K562 (cell line): ENCODE results near the gene MYO1E. TPM values are rescaled to one million over a fixed set of nuclear protein-coding genes. Genes with fewer than 3 reads are reported as not detected.

Experiments used
- ATAC-seq: fragments of 200-7000 bp; cut with Tn5 transposase; 3 replicates; pipeline ENCODE4 v1.9.1; 2020; ENCODE audit warnings: moderate library complexity
- BruUV-seq: library from RNA; stranded (reverse); fragments of 400-500 nt; replicated peaks from 2 replicates; lab custom pipeline; 2021; lab: Mats Ljungman, UMichigan
- CTCF ChIA-PET: fragments of 300-600 bp; formaldehyde crosslinking; extraction: SDS; loops from one replicate; lab custom pipeline; 2021; ENCODE audit warnings: low intra/inter-chr PET ratio; lab: Yijun Ruan, JAX
- POLR2A ChIA-PET: fragments of 300-600, 350-650 bp; sonication (Branson Sonifier 250); formaldehyde crosslinking; extraction: SDS; loops from one replicate; lab custom pipeline; 2021; ENCODE audit warnings: antibody characterized with exemption, inconsistent platforms; lab: Yijun Ruan, JAX
- DNase-seq, 4 experiments: peaks; one replicate each; pipeline versions ENCODE4 v3.0.0 to v3.0.0-alpha.2; 2011 to 2018; ENCODE audit warnings: low spot score in 3 of 4, mixed read lengths in 3 of 4; ENCODE audit errors: extremely low read depth in 1 of 4
- FAIRE-seq: peaks from 2 replicates; lab custom pipeline; 2011; peaks lifted over from hg19 to GRCh38; lab: Jason Lieb, UNC
- H2AFZ ChIP-seq: 2 replicates; pipeline ENCODE4 v1.6.0; 2011; ENCODE audit warnings: low read depth, low read length, control low read depth, inconsistent platforms
- H3K27ac ChIP-seq: fragments of 200-600 bp; 3 replicates; pipeline ENCODE4 v1.8.0; 2011; ENCODE audit warnings: low read depth, mild to moderate bottlenecking, control low read depth, inconsistent platforms, low read length, moderate library complexity, mixed read lengths; ENCODE audit errors: extremely low read depth
- H3K27me3 ChIP-seq, 2 experiments: fragments of 300-600 bp in 1 of 2; 2 replicates in 1 of 2; 3 replicates in 1 of 2; pipeline versions ENCODE4 v1.6.0 to v1.8.0; 2011; ENCODE audit warnings: inconsistent platforms in 2 of 2, low read length in 2 of 2, mild to moderate bottlenecking in 1 of 2, mixed read lengths in 1 of 2, moderate library complexity in 1 of 2; ENCODE audit not compliant: control insufficient read depth in 2 of 2, insufficient read depth in 2 of 2
- H3K36me3 ChIP-seq: fragments of 300-600 bp; 3 replicates; pipeline ENCODE4 v1.8.0; 2011; ENCODE audit warnings: mild to moderate bottlenecking, low read length, inconsistent platforms; ENCODE audit not compliant: control insufficient read depth, insufficient read depth
- H3K4me1 ChIP-seq, 2 experiments: fragments of 200-600 bp in 1 of 2; replicated peaks in 1 of 2; 2 replicates in 1 of 2; 3 replicates in 1 of 2; pipeline versions ENCODE4 v1.5.1 to v1.8.0; 2011; ENCODE audit warnings: inconsistent platforms in 2 of 2, low read length in 2 of 2, mild to moderate bottlenecking in 1 of 2, mixed read lengths in 1 of 2, moderate library complexity in 1 of 2; ENCODE audit not compliant: control insufficient read depth in 2 of 2, insufficient read depth in 2 of 2
- H3K4me2 ChIP-seq: 2 replicates; pipeline ENCODE4 v1.6.1; 2011; ENCODE audit warnings: low read length, control low read depth, inconsistent platforms, mixed read lengths; ENCODE audit not compliant: insufficient read depth
- H3K4me3 ChIP-seq: fragments of 200-600 bp; sonication (generic), shearing (Covaris generic); 2 replicates; pipeline ENCODE4 v1.5.1; 2016; ENCODE audit warnings: control low read depth, inconsistent platforms
- H3K79me2 ChIP-seq: fragments of 200-600 bp; 3 replicates; pipeline ENCODE4 v1.8.0; 2011; ENCODE audit warnings: low read length, inconsistent platforms; ENCODE audit not compliant: control insufficient read depth, insufficient read depth
- H3K9ac ChIP-seq, 2 experiments: 2 replicates each; pipeline versions ENCODE4 v1.6.0 to v1.6.1; 2011; ENCODE audit warnings: low read depth in 2 of 2, low read length in 2 of 2, control low read depth in 1 of 2, inconsistent platforms in 1 of 2, mild to moderate bottlenecking in 1 of 2, mixed read lengths in 1 of 2; ENCODE audit not compliant: insufficient read depth in 1 of 2
- H3K9me1 ChIP-seq: one replicate; pipeline ENCODE4 v1.6.0; 2011; ENCODE audit warnings: inconsistent platforms, mild to moderate bottlenecking, low read length, moderate library complexity; ENCODE audit not compliant: control insufficient read depth, insufficient read depth
- H3K9me3 ChIP-seq: replicated peaks from 2 replicates; pipeline ENCODE4 v1.5.1; 2011; ENCODE audit warnings: low read depth, low read length, inconsistent platforms; ENCODE audit not compliant: control insufficient read depth, insufficient read depth
- H4K20me1 ChIP-seq: replicated peaks from 2 replicates; pipeline ENCODE4 v1.6.1; 2011; ENCODE audit warnings: low read length, inconsistent platforms, mixed read lengths; ENCODE audit not compliant: control insufficient read depth, insufficient read depth
- CC2D1A ChIP-seq: fragments of 450-650 bp; IDR thresholded peaks from 2 replicates; pipeline ENCODE4 v1.6.1; 2017; ENCODE audit warnings: mild to moderate bottlenecking
- CEBPB ChIP-seq: fragments of 450-650 bp; IDR thresholded peaks from 2 replicates; pipeline ENCODE4 v1.6.1; 2016; ENCODE audit warnings: missing genetic modification characterization, missing compliant biosample characterization
- HNRNPL ChIP-seq: fragments of 200-400 bp; formaldehyde crosslinking; IDR thresholded peaks from 2 replicates; pipeline ENCODE4 v1.6.1; 2017; ENCODE audit warnings: low read depth, mild to moderate bottlenecking, low read length
- MAFG ChIP-seq: fragments of 450-650 bp; conservative IDR thresholded peaks from 2 replicates; pipeline ENCODE4 v1.6.1; 2016; ENCODE audit warnings: missing genetic modification characterization, missing compliant biosample characterization
- POLR3G ChIP-seq: IDR thresholded peaks from 2 replicates; pipeline ENCODE4 v1.6.1; 2011; ENCODE audit not compliant: insufficient read length, insufficient replicate concordance; ENCODE audit errors: extremely low read depth
- ZNF263 ChIP-seq: sonication (generic); formaldehyde crosslinking; IDR thresholded peaks from 2 replicates; pipeline ENCODE4 v1.8.0; 2022; ENCODE audit warnings: mild to moderate bottlenecking, missing genetic modification reagents, borderline replicate concordance
- ZNF444 ChIP-seq: fragments of 250-450 bp; sonication (Bioruptor Pico); IDR thresholded peaks from 2 replicates; pipeline ENCODE4 v1.4.0; 2020; ENCODE audit warnings: mild to moderate bottlenecking, moderate library complexity
- ZNF507 ChIP-seq: conservative IDR thresholded peaks from 2 replicates; pipeline ENCODE4 v1.6.1; 2017; ENCODE audit warnings: missing genetic modification characterization, missing compliant biosample characterization
- ZNF75A ChIP-seq: fragments of 450-650 bp; formaldehyde crosslinking; IDR thresholded peaks from 2 replicates; pipeline ENCODE4 v1.4.0; 2020; ENCODE audit warnings: mild to moderate bottlenecking
- WGBS: fragments of 100-300 bp; shearing (Covaris generic); methylation state at CpG from one replicate; pipeline ENCODE4 v1.1.6; 2016; ENCODE audit warnings: low coverage, mixed read lengths; ENCODE audit not compliant: insufficient coverage; ENCODE audit errors: missing lambda C conversion rate; 5-methylcytosine and 5-hydroxymethylcytosine counted together
- in situ Hi-C: fragments of 300-500 bp; cut with MboI; formaldehyde crosslinking; loops from 4 replicates; pipeline ENCODE4 v1.15.0; 2018; ENCODE audit warnings: inconsistent platforms, mixed read lengths
- intact Hi-C: fragments of 100-400 bp; cut with micrococcal nuclease; formaldehyde crosslinking; loops from 2 replicates; pipeline ENCODE4 v1.14.2; 2022
- polyA plus RNA-seq, 8 experiments: library from polyadenylated mRNA; depleted of rRNA in 4 of 8; stranded (reverse) in 5 of 8; unstranded in 3 of 8; fragments of >200 nt; fragmentation: Nextera tagmentation in 2 of 8; fragmentation: Illumina TruSeq in 1 of 8; extraction: Ambion mirVana in 2 of 8; extraction: Trizol in 1 of 8; gene quantifications; 2 replicates each; pipeline versions ENCODE4 v1.2.1 to v1.2.3, GENCODE V29; 2011 to 2014; ENCODE audit warnings: inconsistent platforms in 1 of 8, missing spikeins in 1 of 8
- total RNA-seq, 7 experiments: library from RNA; depleted of rRNA in 6 of 7; stranded (reverse); fragments of >200 nt in 6 of 7; fragmentation: Illumina TruSeq in 2 of 7; extraction: Trizol in 2 of 7; gene quantifications; 2 replicates each; pipeline versions ENCODE4 v1.2.1 to v1.2.3, GENCODE V29; 2011 to 2021; ENCODE audit warnings: low replicate concordance in 1 of 7
- TF ChIP-seq, protein P1 (sequence below), 2 experiments: fragments of 450-650 bp; formaldehyde crosslinking in 1 of 2; IDR thresholded peaks; 2 replicates each; pipeline versions ENCODE4 v1.4.0 to v1.6.1; 2014 to 2020; ENCODE audit warnings: mild to moderate bottlenecking in 2 of 2, borderline replicate concordance in 1 of 2, low read depth in 1 of 2
- TF ChIP-seq, protein P2 (sequence below): fragments of 250-450 bp; sonication (Bioruptor Pico); IDR thresholded peaks from 2 replicates; pipeline ENCODE4 v1.5.0; 2020; ENCODE audit warnings: mild to moderate bottlenecking

MYO1E gene
- total and polyA plus RNA-seq, 9 of the 15 experiments (the other 6 are each of a cell fraction or from before 2014, with no cell fraction given): under 0.01 to 0.44 (median 0.01) TPM; not detected in 6

- WGBS: 91% methylated on average over 5 of the region's 5 CpGs
- peak; percentile 29 for FAIRE-seq
- POLR2A ChIA-PET: interaction anchor here (1.3 kb wide), 1 partner anchor 14 kb away, joined by 3 read pairs; no protein-coding TSS in a partner anchor
- TF ChIP-seq MAFG (tag): no peak
- TF ChIP-seq, protein P1, sequence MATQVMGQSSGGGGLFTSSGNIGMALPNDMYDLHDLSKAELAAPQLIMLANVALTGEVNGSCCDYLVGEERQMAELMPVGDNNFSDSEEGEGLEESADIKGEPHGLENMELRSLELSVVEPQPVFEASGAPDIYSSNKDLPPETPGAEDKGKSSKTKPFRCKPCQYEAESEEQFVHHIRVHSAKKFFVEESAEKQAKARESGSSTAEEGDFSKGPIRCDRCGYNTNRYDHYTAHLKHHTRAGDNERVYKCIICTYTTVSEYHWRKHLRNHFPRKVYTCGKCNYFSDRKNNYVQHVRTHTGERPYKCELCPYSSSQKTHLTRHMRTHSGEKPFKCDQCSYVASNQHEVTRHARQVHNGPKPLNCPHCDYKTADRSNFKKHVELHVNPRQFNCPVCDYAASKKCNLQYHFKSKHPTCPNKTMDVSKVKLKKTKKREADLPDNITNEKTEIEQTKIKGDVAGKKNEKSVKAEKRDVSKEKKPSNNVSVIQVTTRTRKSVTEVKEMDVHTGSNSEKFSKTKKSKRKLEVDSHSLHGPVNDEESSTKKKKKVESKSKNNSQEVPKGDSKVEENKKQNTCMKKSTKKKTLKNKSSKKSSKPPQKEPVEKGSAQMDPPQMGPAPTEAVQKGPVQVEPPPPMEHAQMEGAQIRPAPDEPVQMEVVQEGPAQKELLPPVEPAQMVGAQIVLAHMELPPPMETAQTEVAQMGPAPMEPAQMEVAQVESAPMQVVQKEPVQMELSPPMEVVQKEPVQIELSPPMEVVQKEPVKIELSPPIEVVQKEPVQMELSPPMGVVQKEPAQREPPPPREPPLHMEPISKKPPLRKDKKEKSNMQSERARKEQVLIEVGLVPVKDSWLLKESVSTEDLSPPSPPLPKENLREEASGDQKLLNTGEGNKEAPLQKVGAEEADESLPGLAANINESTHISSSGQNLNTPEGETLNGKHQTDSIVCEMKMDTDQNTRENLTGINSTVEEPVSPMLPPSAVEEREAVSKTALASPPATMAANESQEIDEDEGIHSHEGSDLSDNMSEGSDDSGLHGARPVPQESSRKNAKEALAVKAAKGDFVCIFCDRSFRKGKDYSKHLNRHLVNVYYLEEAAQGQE (IDR thresholded peaks at IDR 0.05; ENCODE audit: borderline replicate concordance): no peak
- TF ChIP-seq, protein P1 (CRISPR knock-in tag; IDR thresholded peaks at IDR 0.05; ENCODE audit: low read depth): no peak
- TF ChIP-seq CC2D1A: no peak
- TF ChIP-seq, protein P2, sequence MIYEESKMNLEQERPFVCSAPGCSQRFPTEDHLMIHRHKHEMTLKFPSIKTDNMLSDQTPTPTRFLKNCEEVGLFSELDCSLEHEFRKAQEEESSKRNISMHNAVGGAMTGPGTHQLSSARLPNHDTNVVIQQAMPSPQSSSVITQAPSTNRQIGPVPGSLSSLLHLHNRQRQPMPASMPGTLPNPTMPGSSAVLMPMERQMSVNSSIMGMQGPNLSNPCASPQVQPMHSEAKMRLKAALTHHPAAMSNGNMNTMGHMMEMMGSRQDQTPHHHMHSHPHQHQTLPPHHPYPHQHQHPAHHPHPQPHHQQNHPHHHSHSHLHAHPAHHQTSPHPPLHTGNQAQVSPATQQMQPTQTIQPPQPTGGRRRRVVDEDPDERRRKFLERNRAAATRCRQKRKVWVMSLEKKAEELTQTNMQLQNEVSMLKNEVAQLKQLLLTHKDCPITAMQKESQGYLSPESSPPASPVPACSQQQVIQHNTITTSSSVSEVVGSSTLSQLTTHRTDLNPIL: no peak
- no peak for TF ChIP-seq ZNF263 (CRISPR knock-in tag)
- no peak for TF ChIP-seq POLR3G
- no peak for TF ChIP-seq ZNF75A (CRISPR knock-in tag)
- no peak for TF ChIP-seq ZNF507 (tag)
- TF ChIP-seq ZNF444 (CRISPR knock-in tag): no peak
- TF ChIP-seq HNRNPL: no peak
- TF ChIP-seq CEBPB (tag): no peak
Measured at GRCh38 chr15:59120937-59121336, 251.7 kb downstream of the MYO1E start.

More at GRCh38 chr15:59120937-59121336, 251.7 kb downstream of the MYO1E start:
- Histone ChIP-seq H3K4me2 (no peak overlapping the region), H3K36me3 (peaks cover 87% of the 10 kb centered on the region), H3K27ac (no peak overlapping the region), H4K20me1 (no peaks in the 10 kb centered on the region), H3K9me1 (no peaks in the 10 kb centered on the region), H3K27me3 (no peaks in the 10 kb centered on the region), H3K9ac (no peak overlapping the region), H2AFZ (no peak overlapping the region), H3K79me2 (no peaks in the 10 kb centered on the region; the same call in 2 of the 3 replicates), H3K4me1 (no peaks in the 10 kb centered on the region), H3K9me3 (no peaks in the 10 kb centered on the region), H3K4me3 (no peak overlapping the region)
- ATAC-seq: no peak
- no peak for DNase-seq
- intact Hi-C loops: no loop called here
- no TSS peak for BruUV-seq
- in situ Hi-C loops: no loop called here
- CTCF ChIA-PET: no interaction called here
